AG20443 (cell line): Measurements from ENCODE around the gene LRRC8C.
"Not testable (repeated sequence)": the region's sequence is repeated elsewhere in the genome, so short reads cannot be mapped to it uniquely, and the experiment has no call there.

Experiments
- DNase-seq: peaks from one replicate; pipeline ENCODE4 v3.0.0; 2012; ENCODE audit warnings: low spot score, mixed read lengths

The LRRC8C gene

DNA sequence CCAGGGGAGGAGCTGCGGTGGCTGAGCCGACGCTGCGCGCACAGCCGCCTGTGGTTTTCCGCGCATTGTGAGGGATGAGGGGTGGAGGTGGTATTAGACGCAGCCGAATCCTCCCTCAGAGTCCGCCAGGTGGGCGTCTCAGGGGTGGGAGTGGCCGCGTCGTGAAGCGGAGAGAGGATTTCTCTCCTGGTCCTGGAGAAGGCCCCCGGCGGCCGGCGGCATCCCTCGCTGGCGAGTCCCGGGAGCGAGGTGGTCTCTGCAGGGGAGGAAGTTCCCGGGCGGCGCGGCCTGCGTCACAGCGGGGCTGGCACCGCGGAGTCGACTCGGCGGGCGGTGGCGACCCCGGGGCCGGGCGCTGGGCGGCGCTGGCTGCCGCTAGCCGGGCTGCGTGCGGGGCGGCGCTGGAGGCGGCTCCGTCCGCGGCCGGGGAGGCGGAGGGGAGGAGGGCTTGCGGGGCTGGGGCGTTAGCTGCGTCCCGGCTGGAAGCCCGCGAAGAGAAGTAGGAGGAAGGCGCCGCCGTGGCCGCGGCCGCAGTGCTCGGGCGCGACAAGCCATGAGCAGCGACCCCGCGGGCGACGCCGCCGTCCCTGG, at the start of gene LRRC8C:
Gene LRRC8C (plus strand): TSS at position 464 of the 591 bp plus-strand sequence. CDS start 53,354 bp downstream, outside the sequence.
- peak; percentile 95 for DNase-seq

GRCh38 chr1:89584211-89584610, 48.7 kb upstream of the LRRC8C start:
- DNase-seq: no peak

- DNase-seq: no peak
Measured at GRCh38 chr1:89584781-89585180, 48.1 kb upstream of the LRRC8C start.

DNA sequence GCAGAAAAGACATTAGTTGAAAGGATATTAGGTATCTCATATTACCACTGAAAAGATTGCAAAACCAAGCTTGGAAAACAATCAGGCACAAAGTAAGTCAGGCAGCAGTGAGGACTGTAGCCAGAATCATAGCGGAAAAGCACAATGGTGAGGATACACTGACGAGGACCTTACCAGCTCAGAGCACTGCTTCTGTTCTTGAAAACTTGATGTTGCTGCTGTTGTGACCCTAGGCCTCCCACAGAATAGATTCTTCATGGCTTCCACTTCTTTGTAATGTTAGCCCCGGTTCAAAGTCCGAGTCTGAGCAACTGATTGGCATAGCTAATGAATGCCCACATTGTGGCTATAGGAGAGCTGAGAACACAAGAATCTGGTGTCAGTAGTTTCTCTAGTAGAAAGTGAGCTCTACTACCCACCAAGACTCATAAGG, 45.2 kb upstream of the LRRC8C start:
- DNase-seq: no peak

- no peak for DNase-seq
Measured at GRCh38 chr1:89588480-89588879, 44.4 kb upstream of the LRRC8C start.

GRCh38 chr1:89589515-89589914, 43.4 kb upstream of the LRRC8C start:
- DNase-seq: no peak

GRCh38 chr1:89590341-89591080, 42.4 kb upstream of the LRRC8C start:
- no peak for DNase-seq

DNA sequence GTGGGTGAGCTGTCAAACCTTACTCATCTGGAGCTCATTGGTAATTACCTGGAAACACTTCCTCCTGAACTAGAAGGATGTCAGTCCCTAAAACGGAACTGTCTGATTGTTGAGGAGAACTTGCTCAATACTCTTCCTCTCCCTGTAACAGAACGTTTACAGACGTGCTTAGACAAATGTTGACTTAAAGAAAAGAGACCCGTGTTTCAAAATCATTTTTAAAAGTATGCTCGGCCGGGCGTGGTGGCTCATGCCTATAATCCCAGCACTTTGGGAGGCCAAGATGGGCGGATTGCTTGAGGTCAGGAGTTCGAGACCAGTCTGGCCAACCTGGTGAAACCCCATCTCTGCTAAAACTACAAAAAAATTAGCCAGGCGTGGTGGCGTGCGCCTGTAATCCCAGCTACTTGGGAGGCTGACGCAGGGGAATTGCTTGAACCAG, 40.0 kb upstream of the LRRC8C start:
- DNase-seq: not testable (repeated sequence)

GRCh38 chr1:89594096-89594740, 38.7 kb upstream of the LRRC8C start:
- no peak for DNase-seq

- no peak for DNase-seq
Measured at GRCh38 chr1:89596698-89597097, 36.2 kb upstream of the LRRC8C start.

GRCh38 chr1:89598450-89599331, 34.2 kb upstream of the LRRC8C start:
- peak; percentile 55 for DNase-seq

DNA sequence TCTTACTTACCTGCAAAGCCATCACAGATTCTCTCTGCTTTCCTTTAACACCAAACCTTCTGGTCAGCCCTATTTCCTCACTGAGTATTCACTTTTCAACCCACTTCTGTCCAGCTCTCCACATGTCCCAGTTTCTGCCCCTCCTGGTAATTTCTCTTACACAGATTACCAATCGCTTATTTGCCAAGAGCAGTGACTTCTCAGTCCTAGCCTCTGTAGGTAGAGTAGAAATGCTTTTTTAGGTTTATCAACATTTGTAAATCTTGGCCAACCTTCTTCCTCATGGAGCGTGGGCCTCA, 33.6 kb upstream of the LRRC8C start:
- DNase-seq: no peak

DNA sequence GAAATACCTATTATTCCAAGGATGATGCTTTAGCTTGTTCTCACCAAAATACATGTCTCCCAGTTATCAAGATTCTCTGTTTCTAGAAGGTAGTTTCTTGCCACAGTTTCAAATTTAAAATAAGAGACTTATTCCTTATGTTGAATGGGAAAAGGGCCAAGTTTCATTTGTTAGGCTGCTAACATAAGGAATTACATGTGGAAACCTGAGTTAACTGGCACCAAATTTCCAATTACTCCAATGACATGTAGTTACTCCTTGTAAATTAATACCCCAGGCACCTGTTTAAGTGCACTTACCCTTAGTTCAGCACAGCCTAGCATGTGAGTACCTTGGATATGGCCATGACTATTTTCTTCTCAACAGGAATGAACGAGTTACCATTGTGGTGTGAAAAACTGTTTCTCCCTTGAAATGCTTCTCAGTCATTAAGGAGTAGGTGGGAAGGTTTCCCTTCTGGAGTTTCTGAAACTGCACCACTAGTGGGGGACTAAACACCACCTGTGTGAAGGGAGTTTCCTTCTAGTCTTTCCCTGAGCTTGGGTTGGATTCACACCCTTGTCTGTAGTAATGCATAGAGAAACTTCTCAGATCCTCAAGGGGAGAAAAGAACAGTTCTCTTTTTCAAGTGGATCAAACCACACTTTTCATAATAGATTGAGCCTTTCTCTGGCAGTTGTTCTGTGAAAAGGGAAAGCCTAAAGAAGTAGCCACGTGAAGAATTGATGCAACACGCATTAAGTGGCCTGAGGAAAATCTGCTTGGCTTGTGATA, 32.3 kb upstream of the LRRC8C start:
- DNase-seq: no peak

GRCh38 chr1:89602871-89603404, 30.0 kb upstream of the LRRC8C start:
- no peak for DNase-seq

DNA sequence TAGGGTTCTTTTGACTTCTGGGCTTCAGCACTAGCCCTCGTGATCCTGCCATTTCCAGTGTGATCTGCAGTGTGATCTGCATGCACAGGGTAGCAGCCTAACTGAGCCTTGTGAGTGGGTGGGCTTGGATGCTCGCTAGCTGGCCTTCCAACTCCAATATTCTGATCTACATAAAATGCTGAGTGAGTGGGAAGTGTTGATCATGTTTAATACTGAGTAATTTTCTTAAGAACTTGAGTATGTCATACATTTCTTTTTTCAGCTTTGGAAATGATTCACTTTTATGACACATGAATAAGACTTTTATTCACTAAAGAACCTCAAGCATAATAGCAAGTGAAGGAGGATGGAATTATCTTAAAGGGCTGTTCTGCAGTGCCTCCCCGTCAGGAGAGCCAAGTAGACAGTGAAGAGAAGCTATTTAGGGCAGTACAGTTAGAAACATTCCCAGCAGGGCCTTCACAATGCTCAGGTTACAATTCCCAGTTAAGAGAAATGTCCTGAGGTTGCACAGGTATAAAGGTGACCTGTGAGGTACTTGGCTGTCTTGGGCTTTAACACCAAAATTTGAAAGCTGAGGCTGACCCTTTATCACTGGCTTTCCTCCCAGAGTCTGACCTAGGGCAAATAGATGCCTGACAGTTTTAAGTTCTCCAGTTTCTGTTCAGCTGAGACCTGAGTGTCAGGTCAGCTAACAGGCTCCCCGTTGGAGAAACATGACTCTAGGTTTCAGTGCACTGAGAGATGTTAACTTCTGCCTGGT, 29.1 kb upstream of the LRRC8C start:
- peak; percentile 36 for DNase-seq

GRCh38 chr1:89604414-89604735, 28.5 kb upstream of the LRRC8C start:
- no peak for DNase-seq

DNA sequence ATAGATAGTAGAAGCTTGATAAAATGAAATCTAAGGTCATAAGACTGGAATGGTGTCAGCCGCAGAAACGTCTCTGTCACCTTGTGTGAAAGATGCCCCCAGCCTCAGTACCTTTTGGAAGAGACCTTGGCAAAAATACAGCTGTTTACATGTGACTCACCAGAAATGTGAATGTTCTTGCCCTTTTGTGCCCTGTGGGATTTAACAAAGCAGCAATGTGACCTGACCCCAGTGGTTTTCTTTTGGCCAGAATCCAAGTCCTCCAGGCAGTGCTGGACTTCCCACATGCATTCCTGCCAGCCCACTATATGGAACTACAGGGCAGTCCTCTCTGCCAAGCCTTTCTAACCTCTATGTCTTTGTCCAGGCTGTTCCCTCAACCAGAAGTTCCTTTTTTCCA, 27.2 kb upstream of the LRRC8C start:
- DNase-seq: peak; percentile 19

DNA sequence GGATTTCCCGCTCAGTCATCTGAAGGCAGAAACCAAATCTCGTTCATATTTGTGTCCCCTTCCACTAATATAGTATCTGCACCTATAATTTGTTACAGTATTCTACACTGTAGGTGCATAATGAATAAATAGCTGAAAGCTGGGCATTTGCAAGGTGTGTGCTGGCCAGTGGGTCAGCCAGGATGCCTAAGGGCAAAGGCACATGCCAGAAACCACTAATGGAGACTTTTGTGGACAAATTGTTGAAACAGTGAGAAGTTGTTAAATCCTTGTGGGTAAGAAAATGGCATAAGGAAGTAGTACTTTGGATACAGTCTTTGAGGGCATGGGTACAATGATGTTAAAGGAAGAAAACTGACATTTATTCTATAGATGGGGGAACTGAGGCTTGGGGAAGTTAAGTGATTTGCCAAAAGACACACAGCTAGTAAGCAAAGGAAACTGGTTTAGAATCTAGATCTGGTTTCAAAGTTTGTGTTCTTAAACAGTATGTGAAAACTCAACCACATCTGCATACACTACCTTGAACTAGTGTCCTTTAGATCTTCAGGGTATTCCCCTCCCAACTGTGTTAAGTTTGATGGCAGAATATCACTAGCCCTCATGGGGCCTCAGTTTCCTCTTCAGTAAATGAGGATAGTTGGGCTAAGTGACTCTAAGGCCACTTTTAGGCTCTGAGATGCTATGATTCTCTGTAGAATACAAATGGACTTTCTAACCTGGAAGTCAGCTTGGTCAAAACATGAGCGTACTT, 26.5 kb upstream of the LRRC8C start:
- no peak for DNase-seq

DNA sequence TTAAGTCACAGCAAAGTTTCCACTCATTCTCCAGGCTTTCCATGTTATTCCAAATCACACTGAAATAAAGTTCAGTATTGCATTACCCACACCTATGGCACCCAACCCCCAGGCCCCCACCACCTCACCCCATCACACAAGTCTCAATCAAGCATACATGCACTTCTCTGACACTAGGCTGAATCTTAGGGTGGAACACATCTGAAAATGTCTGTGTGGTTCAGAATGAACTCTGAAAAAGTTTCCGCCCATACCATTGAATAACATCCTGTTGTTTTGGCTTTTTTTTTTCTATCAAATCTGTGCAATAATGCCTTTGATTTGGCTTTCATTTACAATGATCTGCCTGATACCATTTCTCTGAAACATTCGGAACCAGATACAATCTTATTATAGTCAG, 25.8 kb upstream of the LRRC8C start:
- no peak for DNase-seq
